HG03378 (cell line): Measurements from ENCODE around the gene TBC1D10A.
"Not testable (repeated sequence)": the region's sequence is repeated elsewhere in the genome, so short reads cannot be mapped to it uniquely, and the experiment has no call there.

Experiments
- ATAC-seq: cut with Tn5 transposase; IDR thresholded peaks from one replicate; pipeline ENCODE4 v1.9.1; 2021; ENCODE audit warnings: mild to moderate bottlenecking, moderate library complexity; ENCODE audit not compliant: unreplicated experiment

The TBC1D10A gene

DNA sequence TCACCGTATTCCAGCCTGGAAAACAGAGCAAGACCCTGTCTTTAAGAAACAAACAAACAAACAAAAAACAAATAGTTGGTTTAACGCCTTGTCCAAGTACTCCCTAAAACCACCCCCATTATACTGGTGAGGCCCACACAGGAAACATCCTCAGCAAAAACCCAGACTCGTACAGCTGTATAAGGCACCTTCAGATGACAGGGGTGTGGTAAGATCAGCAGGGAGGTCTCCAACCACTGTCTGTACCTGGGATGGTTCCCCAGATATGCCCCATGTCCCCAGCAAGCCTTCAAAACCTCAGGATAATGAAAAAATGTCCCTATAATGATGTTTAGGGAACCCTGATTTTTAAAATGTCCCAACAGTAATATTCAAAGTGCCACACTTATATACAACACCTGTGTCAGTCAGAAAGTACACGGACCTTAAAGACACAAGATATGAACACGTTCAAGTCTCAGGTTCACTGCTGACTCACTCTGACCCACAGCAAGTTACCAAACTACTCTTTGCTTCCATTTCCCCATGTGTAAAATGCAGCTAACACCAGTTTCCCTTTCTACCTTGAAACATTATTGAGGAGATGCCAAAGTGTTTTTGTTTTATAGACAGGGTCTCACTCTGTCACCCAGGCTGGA, 20.6 kb upstream of the TBC1D10A start:
- no peak for ATAC-seq

- no peak for ATAC-seq
Measured at GRCh38 chr22:30344447-30345200, 17.9 kb upstream of the TBC1D10A start.

DNA sequence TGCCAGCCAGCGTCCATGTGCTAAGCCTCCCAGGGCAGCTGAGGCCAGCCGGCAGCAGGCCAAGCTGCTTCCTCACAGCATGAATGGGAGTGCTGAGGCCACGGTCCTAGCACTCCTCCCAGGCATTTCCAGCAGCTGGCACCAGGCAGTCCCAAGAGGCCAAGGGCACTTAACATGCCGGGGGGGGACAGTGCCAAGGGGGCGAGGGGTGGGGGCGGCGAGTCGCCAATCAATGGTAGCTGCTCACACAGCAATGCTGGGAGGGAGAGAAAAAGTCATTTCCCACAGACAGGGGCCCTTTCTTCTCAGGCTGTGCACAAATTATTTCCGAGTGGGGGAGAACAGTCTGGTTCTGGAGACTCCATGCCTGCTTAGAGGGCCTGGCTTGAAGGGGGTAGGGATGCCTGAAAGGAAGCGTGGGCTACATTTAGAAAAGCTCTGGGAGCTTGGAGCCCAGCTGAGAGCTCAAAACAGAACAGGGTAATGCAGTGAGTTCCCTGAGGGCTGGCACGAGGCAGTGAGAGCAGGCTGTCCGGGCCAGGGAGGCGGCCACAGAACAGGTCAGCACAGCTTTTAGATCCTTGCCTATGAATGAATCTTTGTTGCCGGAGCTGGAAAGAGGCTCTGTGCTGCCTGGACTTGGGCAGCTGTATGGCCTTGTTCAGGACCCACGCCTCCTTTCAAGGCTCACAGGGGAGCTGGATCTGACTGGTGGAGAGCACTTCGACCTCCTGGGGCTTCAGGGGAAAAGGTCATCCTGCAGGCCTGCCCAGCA, 14.4 kb upstream of the TBC1D10A start:
- no peak for ATAC-seq

GRCh38 chr22:30338802-30339201, 12.1 kb upstream of the TBC1D10A start:
- ATAC-seq, result no peak

GRCh38 chr22:30338341-30338740, 11.6 kb upstream of the TBC1D10A start:
- ATAC-seq, result not testable (repeated sequence)

- no peak for ATAC-seq
Measured at GRCh38 chr22:30337461-30337778, 10.7 kb upstream of the TBC1D10A start.

DNA sequence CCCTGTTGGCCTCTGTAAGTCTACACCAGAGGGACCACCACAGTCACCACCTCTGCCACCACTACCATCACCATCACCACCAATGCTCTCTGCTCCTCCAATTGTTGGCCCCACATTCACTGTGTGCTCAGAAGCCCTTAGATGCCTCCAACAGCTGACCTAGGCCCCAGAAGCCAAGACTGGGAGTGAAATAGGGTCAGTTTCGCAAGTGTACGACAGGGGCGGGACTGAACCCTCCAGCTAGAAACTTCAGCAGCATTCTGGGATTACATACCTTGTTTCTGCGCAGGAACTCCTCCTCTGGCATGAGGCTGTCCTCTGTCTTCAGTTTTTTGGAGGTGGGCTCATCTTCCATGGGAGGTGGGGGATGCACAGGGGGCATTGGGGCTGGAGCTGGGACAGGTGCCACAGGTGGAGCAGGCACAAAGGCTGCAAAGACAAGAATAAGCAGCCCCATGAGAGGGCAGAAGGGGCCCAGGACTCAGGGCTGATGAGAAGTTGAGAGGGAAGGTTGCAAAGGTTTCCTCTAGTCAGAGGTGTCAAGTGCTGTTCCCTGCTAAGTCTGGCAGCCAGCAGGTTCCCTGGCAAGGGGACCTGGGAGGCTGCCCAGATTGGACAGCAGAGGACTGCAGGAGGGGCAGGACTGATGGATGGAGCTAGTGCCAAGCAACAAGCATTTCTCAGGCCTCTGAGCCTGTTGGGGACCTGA, 10.2 kb upstream of the TBC1D10A start:
- ATAC-seq, result no peak

GRCh38 chr22:30335236-30335635, 8.5 kb upstream of the TBC1D10A start:
- ATAC-seq, result no peak

DNA sequence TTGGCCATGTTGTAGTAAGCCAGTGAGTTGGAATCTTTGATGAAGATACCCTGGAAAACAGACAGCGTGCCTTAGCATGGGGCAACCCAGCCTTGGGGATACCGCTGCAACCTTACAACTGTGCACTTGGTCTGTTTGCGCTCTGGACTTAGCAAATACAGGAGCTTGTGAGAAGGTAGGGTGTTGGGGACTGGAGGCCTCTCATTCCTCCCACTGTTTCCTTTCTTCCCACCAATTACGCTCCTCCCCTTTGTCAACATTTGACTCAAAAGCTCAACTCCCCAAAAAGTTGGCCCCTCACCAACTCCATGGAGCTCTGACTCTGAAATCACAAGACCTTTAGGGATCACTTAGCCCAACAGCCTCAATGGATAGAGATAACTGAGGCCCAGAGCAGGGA, 7.9 kb upstream of the TBC1D10A start:
- ATAC-seq, result no peak

- no peak for ATAC-seq
Measured at GRCh38 chr22:30333707-30334087, 7.0 kb upstream of the TBC1D10A start.

- no peak for ATAC-seq
Measured at GRCh38 chr22:30332994-30333706, 6.4 kb upstream of the TBC1D10A start.

- ATAC-seq, result no peak
Measured at GRCh38 chr22:30332551-30332950, 5.8 kb upstream of the TBC1D10A start.

DNA sequence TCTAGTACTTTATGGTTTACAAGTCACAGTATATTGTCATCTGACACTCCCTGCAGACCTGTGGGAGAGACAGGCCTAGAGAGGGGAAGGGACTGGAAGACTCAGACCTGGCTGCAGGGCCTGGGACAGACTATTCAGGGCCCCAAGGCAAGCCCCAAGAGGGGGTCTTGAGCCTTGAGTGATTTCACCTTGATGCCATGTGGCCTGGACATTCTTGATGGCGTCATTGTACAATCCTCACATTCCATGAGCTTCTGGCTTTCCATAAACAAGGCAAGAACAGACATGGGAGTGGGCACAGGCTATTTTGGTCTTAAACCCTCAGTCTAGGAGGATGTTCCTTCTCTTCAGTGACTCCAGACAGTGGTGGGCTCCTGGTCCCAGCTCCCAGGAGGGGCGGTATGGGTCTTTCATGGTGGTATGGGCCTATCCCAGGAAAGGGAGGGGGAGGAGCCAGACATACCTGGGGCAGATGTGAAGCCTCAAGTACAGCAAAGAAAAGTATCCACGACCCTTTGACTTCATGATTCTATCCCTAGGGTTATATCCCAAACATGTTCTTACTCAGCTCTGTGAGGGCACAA, 1.8 kb upstream of the TBC1D10A start:
- no peak for ATAC-seq

GRCh38 chr22:30327864-30328345, 1.2 kb upstream of the TBC1D10A start:
- ATAC-seq, result no peak

DNA sequence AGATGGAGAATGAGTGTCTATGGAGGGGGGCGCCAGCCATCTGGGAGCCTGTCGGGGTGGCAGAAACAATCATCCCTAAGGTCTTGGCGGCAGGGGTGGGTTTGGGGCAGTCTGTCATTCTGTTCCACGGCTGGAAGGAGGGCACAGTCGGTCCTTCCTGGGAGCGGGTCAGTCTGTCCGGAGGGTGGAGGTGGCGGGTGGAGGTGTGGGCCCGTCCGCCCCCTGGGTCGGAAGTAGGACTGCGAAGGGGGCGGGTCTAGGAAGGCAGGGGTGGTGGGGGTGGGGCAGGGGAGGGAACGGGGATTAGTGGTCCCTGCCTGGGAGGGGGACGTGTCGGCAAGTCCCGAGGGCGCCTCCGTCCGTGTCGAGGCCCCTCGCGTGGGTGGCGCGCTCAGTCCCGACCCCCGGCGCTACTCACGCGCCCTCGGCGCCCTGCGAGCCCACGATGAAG, 461 bp downstream of the TBC1D10A start:
- no peak for ATAC-seq

GRCh38 chr22:30325724-30326254, 952 bp downstream of the TBC1D10A start:
- no peak for ATAC-seq

DNA sequence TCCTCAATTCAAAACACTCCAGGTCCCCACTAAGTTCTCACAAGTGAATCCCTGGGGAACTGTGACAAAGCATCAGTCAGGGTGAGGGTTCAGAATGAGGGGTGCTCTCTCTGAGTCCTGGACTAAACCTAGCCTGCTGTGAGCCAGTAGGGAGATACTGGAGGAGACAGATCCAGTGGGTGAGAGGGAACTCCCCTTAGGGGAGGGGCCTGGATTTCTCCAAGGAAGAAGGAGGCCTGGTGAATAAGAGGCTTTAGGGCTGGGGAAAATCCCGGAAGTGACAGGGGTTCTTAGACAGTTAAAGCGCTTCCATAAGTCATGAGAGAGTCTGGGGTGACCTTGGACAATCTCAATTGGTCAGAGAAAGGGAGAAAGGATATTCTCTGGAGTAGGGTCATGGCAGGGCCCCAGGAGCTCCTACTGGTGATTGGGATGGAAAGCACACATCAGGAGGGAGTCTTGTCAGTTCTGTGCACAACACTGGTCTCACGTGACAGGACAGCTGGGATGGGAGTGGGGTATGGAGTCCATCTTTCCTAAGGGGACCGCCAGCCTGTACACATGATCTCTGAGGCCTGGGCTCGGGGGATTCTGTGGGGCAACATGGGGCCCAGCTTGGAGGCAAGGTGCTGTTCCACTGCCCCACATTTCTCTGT, 1.5 kb downstream of the TBC1D10A start:
- no peak for ATAC-seq

DNA sequence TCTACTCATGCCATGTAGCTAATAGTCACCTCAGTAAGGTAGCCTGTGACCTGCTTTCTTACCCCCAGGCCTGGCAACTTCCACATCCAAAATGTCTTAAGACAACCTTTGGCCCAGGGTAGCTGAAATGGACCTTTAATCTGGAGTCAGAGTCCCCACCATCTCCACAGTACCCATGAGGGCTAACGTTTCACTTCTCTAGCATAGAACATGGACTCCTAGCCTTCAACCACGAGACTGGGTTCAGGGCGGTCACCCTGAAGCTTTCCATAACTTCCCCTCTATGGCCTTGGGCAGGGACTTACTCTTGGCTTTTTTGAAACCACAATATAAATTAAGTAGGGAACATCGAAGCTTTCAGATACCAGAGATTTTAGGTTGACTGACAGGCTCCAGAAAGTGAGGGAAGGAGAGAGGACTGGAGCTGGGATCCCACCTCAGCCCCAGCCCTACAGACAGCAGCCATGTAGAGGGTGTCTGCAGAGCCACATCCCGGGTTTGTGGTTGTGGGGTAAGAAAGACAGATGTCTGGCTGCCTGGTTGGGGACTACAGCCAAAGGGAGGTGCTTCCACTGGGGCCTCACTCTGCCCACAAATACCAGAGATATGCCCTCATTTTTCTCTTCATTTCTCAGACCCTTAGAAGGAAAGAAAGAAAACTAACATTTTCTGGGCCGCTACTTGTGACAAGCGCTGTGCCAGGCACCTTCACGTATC, 2.6 kb downstream of the TBC1D10A start:
- no peak for ATAC-seq

DNA sequence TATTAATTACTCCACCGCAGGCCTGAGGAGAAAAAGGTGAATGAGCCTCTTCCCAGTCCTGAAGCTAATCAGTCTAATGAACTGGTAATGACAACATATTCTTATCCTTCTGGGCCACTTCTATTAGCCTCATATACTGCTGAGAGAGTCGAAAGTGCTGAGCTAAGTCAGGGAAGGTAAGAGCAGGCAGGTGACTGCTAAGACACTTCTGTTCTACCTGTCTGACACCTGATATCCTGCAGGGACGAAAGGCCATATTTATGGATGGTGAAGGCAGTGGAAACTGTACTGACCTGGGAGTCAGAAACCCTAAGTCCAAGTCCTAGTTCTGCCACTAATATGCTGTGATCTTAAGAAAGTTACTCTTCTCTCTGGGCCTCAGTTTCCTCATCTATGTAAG, 3.5 kb downstream of the TBC1D10A start:
- no peak for ATAC-seq
